ENCODE results near the gene GNAZ.
"Not testable (repeated sequence)": the region's sequence is repeated elsewhere in the genome, so short reads cannot be mapped to it uniquely, and the experiment has no call there.

Gene GNAZ

GRCh38 chr22:23132376-23133091 is 62.2 kb downstream of the GNAZ start:
- no peak for DNase-seq (ENCODE audit: low spot score)

GRCh38 chr22:23133922-23134321 is 63.6 kb downstream of the GNAZ start:
- no peak for DNase-seq (ENCODE audit: low spot score)

- not testable (repeated sequence) for DNase-seq (ENCODE audit: low spot score)
Measured at GRCh38 chr22:23136991-23137390, 66.7 kb downstream of the GNAZ start.

- DNase-seq (ENCODE audit: low spot score): no peak
Measured at GRCh38 chr22:23137468-23137867, 67.1 kb downstream of the GNAZ start.

- no peak for DNase-seq (ENCODE audit: low spot score)
Measured at GRCh38 chr22:23137905-23138561, 67.7 kb downstream of the GNAZ start.

- DNase-seq (ENCODE audit: low spot score): no peak
Measured at GRCh38 chr22:23138584-23139435, 68.5 kb downstream of the GNAZ start.

GRCh38 chr22:23140385-23140784 is 70.1 kb downstream of the GNAZ start:
- DNase-seq (ENCODE audit: low spot score): no peak

- DNase-seq (ENCODE audit: low spot score): no peak
Measured at GRCh38 chr22:23142546-23143105, 72.3 kb downstream of the GNAZ start.

- no peak for DNase-seq (ENCODE audit: low spot score)
Measured at GRCh38 chr22:23143119-23143518, 72.8 kb downstream of the GNAZ start.

GRCh38 chr22:23144432-23144831 is 74.1 kb downstream of the GNAZ start:
- DNase-seq (ENCODE audit: low spot score): no peak

- peak; percentile 99 for DNase-seq (ENCODE audit: low spot score)
Measured at GRCh38 chr22:23144932-23145877, 74.9 kb downstream of the GNAZ start, which contains the start of gene RAB36. TSS of gene RAB36 (plus strand) at chr22:23145477. CDS start at chr22:23146617, 1,140 bp downstream.

GRCh38 chr22:23145878-23146470 is 75.7 kb downstream of the GNAZ start:
- DNase-seq (ENCODE audit: low spot score): no peak

- no peak for DNase-seq (ENCODE audit: low spot score)
Measured at GRCh38 chr22:23146478-23147205, 76.3 kb downstream of the GNAZ start.

- DNase-seq (ENCODE audit: low spot score): no peak
Measured at GRCh38 chr22:23147617-23148387, 77.5 kb downstream of the GNAZ start.

GRCh38 chr22:23149743-23150238 is 79.5 kb downstream of the GNAZ start:
- DNase-seq (ENCODE audit: low spot score): no peak

- DNase-seq (ENCODE audit: low spot score): no peak
Measured at GRCh38 chr22:23150762-23151161, 80.4 kb downstream of the GNAZ start.

GRCh38 chr22:23151827-23152226 is 81.5 kb downstream of the GNAZ start:
- no peak for DNase-seq (ENCODE audit: low spot score)

- DNase-seq (ENCODE audit: low spot score): no peak
Measured at GRCh38 chr22:23152238-23153114, 82.2 kb downstream of the GNAZ start.
